ENCODE data around the gene NUP62.

DNA sequence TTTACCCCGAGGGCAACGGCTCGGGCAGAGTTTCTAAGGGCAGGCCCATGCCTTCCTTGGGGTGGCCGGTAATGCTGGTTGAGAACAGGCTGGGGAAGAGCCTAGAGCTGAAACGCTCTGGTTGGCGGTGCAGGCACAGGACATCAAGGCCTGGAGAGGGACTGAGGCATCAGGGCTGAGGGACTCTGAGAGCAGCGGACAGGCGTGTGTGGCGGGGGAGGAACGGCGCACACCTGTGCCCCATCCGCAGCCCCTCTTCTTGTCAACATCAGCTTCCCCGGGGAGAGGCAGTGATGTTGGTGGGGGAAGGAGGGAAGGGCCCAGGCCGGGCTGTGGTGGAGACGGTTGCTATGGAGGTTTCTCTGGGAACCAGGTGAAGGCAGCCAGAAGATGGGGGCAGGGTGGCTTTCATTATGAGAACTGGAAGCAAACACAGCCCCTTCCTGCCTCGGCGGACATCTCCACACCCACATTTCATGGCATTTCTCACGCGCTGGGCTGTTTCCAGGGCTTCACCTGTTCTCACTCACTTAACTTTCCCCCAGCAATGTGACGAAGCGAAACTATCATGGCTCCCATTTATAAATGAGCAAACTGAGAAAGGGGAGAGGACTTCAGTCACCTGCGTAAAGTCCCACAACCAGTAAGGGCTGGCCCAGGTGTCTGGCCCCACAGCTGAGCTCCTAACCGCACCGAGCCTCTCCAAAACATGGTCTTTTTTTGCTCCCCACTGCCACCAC, 8.5 kb downstream of the NUP62 start:
- TF ChIP-seq, protein P1, sequence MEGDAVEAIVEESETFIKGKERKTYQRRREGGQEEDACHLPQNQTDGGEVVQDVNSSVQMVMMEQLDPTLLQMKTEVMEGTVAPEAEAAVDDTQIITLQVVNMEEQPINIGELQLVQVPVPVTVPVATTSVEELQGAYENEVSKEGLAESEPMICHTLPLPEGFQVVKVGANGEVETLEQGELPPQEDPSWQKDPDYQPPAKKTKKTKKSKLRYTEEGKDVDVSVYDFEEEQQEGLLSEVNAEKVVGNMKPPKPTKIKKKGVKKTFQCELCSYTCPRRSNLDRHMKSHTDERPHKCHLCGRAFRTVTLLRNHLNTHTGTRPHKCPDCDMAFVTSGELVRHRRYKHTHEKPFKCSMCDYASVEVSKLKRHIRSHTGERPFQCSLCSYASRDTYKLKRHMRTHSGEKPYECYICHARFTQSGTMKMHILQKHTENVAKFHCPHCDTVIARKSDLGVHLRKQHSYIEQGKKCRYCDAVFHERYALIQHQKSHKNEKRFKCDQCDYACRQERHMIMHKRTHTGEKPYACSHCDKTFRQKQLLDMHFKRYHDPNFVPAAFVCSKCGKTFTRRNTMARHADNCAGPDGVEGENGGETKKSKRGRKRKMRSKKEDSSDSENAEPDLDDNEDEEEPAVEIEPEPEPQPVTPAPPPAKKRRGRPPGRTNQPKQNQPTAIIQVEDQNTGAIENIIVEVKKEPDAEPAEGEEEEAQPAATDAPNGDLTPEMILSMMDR (IDR thresholded peaks at IDR 0.05 in 2 of 3, conservative IDR thresholded peaks at IDR 0.05 in 1 of 3; ENCODE audit: borderline replicate concordance in 1 of 3, insufficient read depth in 1 of 3, low read depth in 2 of 3, low read length in 2 of 3): no peak
- no peak for TF ChIP-seq EZH2 (IDR thresholded peaks at IDR 0.05)
- TF ChIP-seq POLR2A (IDR thresholded peaks at IDR 0.05; ENCODE audit: borderline replicate concordance, extremely low read depth, insufficient read depth, insufficient read length): no peak
- no peak for TF ChIP-seq RAD21 (IDR thresholded peaks at IDR 0.05; ENCODE audit: low read depth)
- no peak for TF ChIP-seq JUND (IDR thresholded peaks at IDR 0.05)
- no peak for TF ChIP-seq EZH2phosphoT487 (IDR thresholded peaks at IDR 0.05; ENCODE audit: borderline replicate concordance)
- no peak for TF ChIP-seq TCF7L2 (IDR thresholded peaks at IDR 0.05; ENCODE audit: borderline replicate concordance, extremely low read depth, insufficient read depth, insufficient read length)
